Lung (tissue), 12 donors: ENCODE results near the gene RTBDN. TPM values are rescaled to one million over a fixed set of nuclear protein-coding genes. Genes with fewer than 3 reads are reported as not detected.
A peak's percentile ranks its signal among the peaks of the same experiment; 100 is the strongest.

ENCODE experiments used
- ATAC-seq: fragments of 200-7000 bp; cut with Tn5 transposase; one replicate; pipeline ENCODE4 v1.9.1; 2020; ENCODE audit warnings: moderate number of reproducible peaks; ENCODE audit not compliant: insufficient read depth, low FRiP score
- DNase-seq, 3 donors: peaks; one replicate each; pipeline ENCODE4 v3.0.0-alpha.2; 2013 to 2017
- H3K27ac ChIP-seq, 2 donors: one replicate each; pipeline ENCODE4 v1.5.1; 2013; ENCODE audit warnings: mild to moderate bottlenecking in 2 of 2, moderate library complexity in 2 of 2, control low read depth in 1 of 2, inconsistent platforms in 1 of 2, low read depth in 1 of 2, low read length in 1 of 2
- H3K27me3 ChIP-seq, 3 donors: one replicate each; pipeline ENCODE4 v1.5.1; 2013; ENCODE audit warnings: low read length in 2 of 3; ENCODE audit not compliant: control insufficient read depth in 3 of 3, insufficient read depth in 3 of 3
- H3K36me3 ChIP-seq, 4 donors: one replicate each; pipeline ENCODE4 v1.5.1; 2013; ENCODE audit warnings: low read length in 4 of 4, mild to moderate bottlenecking in 1 of 4, moderate library complexity in 1 of 4; ENCODE audit not compliant: control insufficient read depth in 4 of 4, insufficient read depth in 4 of 4
- H3K4me1 ChIP-seq, 5 donors: one replicate each; pipeline ENCODE4 v1.5.1; 2013; ENCODE audit warnings: low read length in 5 of 5, mild to moderate bottlenecking in 2 of 5, moderate library complexity in 1 of 5; ENCODE audit not compliant: control insufficient read depth in 5 of 5, insufficient read depth in 5 of 5
- H3K4me3 ChIP-seq: one replicate; pipeline ENCODE4 v1.5.1; 2013; ENCODE audit warnings: mild to moderate bottlenecking, control low read depth, moderate library complexity
- H3K9ac ChIP-seq, 2 donors: one replicate each; pipeline ENCODE4 v1.5.1; 2013; ENCODE audit warnings: low read length in 2 of 2, control low read depth in 1 of 2; ENCODE audit not compliant: insufficient read depth in 1 of 2
- H3K9me3 ChIP-seq, 4 donors: one replicate each; pipeline ENCODE4 v1.5.1; 2013; ENCODE audit warnings: low read length in 3 of 4, mild to moderate bottlenecking in 1 of 4, moderate library complexity in 1 of 4; ENCODE audit not compliant: control insufficient read depth in 4 of 4, insufficient read depth in 3 of 4
- WGBS, 2 donors: extraction: QIAGEN DNeasy Blood & Tissue Kit; methylation state at CpG; one replicate each; pipeline ENCODE4 v1.1.7; 2013; 5-methylcytosine and 5-hydroxymethylcytosine counted together
- polyA plus RNA-seq, 2 donors: library from polyadenylated mRNA; stranded (reverse); fragments of 200-250 nt; gene quantifications; one replicate each; pipeline ENCODE4 v1.2.1, GENCODE V29; 2013
- total RNA-seq, 2 donors: library from RNA; depleted of rRNA in 1 of 2; stranded (reverse); fragments of >200 nt in 1 of 2; gene quantifications; one replicate each; pipeline ENCODE4 v1.2.1, GENCODE V29; 2014 to 2021
- TF ChIP-seq, protein P1 (sequence below): IDR thresholded peaks from 2 replicates; pipeline ENCODE4 v1.5.1; 2012; ENCODE audit warnings: mild to moderate bottlenecking; ENCODE audit errors: control extremely low read depth, extremely low read depth
- donor health status: control.
- donor health status: control.
- donor health status: Bipolar disorder and iron deficiency.
- donor health status: healthy.
- donor health status: DM: yes; HTN: yes; CAD: no.

Gene RTBDN
- total and polyA plus RNA-seq, 4 donors: not detected

GRCh38 chr19:12779162-12779993, 55.0 kb downstream of the RTBDN start:
- no peak overlapping the region for H3K4me3 ChIP-seq
- DNase-seq (peak; percentile 95), ATAC-seq (no peak)
- no peaks in the 10 kb centered on the region for H3K27me3 ChIP-seq
- H3K4me1 ChIP-seq: peaks cover 0 to 58% (median 27%) of the 10 kb centered on the region in 5 donors
- H3K9me3 ChIP-seq: no peaks in the 10 kb centered on the region
- TF ChIP-seq, protein P1, sequence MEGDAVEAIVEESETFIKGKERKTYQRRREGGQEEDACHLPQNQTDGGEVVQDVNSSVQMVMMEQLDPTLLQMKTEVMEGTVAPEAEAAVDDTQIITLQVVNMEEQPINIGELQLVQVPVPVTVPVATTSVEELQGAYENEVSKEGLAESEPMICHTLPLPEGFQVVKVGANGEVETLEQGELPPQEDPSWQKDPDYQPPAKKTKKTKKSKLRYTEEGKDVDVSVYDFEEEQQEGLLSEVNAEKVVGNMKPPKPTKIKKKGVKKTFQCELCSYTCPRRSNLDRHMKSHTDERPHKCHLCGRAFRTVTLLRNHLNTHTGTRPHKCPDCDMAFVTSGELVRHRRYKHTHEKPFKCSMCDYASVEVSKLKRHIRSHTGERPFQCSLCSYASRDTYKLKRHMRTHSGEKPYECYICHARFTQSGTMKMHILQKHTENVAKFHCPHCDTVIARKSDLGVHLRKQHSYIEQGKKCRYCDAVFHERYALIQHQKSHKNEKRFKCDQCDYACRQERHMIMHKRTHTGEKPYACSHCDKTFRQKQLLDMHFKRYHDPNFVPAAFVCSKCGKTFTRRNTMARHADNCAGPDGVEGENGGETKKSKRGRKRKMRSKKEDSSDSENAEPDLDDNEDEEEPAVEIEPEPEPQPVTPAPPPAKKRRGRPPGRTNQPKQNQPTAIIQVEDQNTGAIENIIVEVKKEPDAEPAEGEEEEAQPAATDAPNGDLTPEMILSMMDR: no peak
- peaks cover 0 to 2% (median 0%) of the 10 kb centered on the region in 4 donors for H3K36me3 ChIP-seq
- H3K9ac ChIP-seq: peak overlapping the region in 1 of 2 donors; percentile 24
- WGBS, 2 donors: 33 to 62% methylated on average over 15 of the region's 15 CpGs
- H3K27ac ChIP-seq: peak overlapping the region; percentile 86 to 91

DNA sequence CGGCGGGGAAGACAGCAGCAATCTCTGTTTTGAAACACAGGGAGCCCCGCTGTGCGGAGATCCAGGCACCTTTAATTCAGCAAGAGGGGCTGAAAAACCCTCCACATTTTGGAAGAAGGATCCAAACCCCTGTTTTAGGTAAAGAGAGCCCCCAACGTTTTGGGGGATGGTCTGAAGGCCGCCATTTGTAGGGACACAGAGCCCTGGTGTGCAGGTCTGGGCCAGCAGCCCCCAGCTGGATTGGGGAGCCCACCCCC, 55.5 kb downstream of the RTBDN start:
- Histone ChIP-seq H3K4me1 (peaks cover 0 to 53% (median 22%) of the 10 kb centered on the region in 5 donors), H3K27me3 (no peaks in the 10 kb centered on the region), H3K36me3 (peaks cover 0 to 3% (median 0%) of the 10 kb centered on the region in 4 donors), H3K27ac (peak overlapping the region; percentile 86 to 91), H3K9me3 (no peaks in the 10 kb centered on the region), H3K4me3 (no peak overlapping the region), H3K9ac (peak overlapping the region in 1 of 2 donors; percentile 72)
- TF ChIP-seq, protein P1: no peak
- WGBS, 2 donors: 34 to 48% methylated on average over 6 of the region's 6 CpGs
- DNase-seq: no peak
- no peak for ATAC-seq

- H3K4me1 ChIP-seq: peaks cover 0 to 47% (median 19%) of the 10 kb centered on the region in 5 donors
- DNase-seq (peak; percentile 84 to 90 (median 86)), ATAC-seq (peak; percentile 3)
- no peaks in the 10 kb centered on the region for H3K9me3 ChIP-seq
- no peaks in the 10 kb centered on the region for H3K27me3 ChIP-seq
- H3K4me3 ChIP-seq: peak overlapping the region; percentile 42
- peak overlapping the region; percentile 37 to 72 for H3K9ac ChIP-seq
- H3K36me3 ChIP-seq: peaks cover 0 to 3% (median 0%) of the 10 kb centered on the region in 4 donors
- peak overlapping the region; percentile 86 to 91 for H3K27ac ChIP-seq
- WGBS, 2 donors: 2 to 3% methylated on average over 43 to 44 of the region's 44 CpGs
- TF ChIP-seq, protein P1: no peak
Measured at GRCh38 chr19:12778017-12778904, 56.1 kb downstream of the RTBDN start.
